Hematopoietic multipotent progenitor cell treated with erythropoietin and hydrocortisone succinate and interleukin-3 and kit ligand, for 17 days (in vitro differentiated cells): ENCODE data around the gene KIAA2012.

Source experiments
- DNase-seq: peaks from one replicate; pipeline ENCODE4 v3.0.0-alpha.2; 2015; ENCODE audit warnings: low spot score

The KIAA2012 gene

GRCh38 chr2:202152104-202152715 lies 79.2 kb downstream of the KIAA2012 start:
- no peak for DNase-seq

- no peak for DNase-seq
Measured at GRCh38 chr2:202154613-202155012, 81.6 kb downstream of the KIAA2012 start.

- DNase-seq: no peak
Measured at GRCh38 chr2:202157211-202157990, 84.3 kb downstream of the KIAA2012 start.

- no peak for DNase-seq
Measured at GRCh38 chr2:202158796-202159195, 85.7 kb downstream of the KIAA2012 start.

- DNase-seq: no peak
Measured at GRCh38 chr2:202161151-202161835, 88.2 kb downstream of the KIAA2012 start.

GRCh38 chr2:202164411-202164810 lies 91.4 kb downstream of the KIAA2012 start:
- no peak for DNase-seq

- no peak for DNase-seq
Measured at GRCh38 chr2:202165208-202165607, 92.2 kb downstream of the KIAA2012 start.

GRCh38 chr2:202165945-202166344 lies 92.9 kb downstream of the KIAA2012 start:
- DNase-seq: no peak

- DNase-seq: no peak
Measured at GRCh38 chr2:202169131-202169530, 96.1 kb downstream of the KIAA2012 start.

- no peak for DNase-seq
Measured at GRCh38 chr2:202169832-202170424, 96.9 kb downstream of the KIAA2012 start.

- no peak for DNase-seq
Measured at GRCh38 chr2:202171241-202171825, 98.3 kb downstream of the KIAA2012 start.

- DNase-seq: no peak
Measured at GRCh38 chr2:202172439-202173211, 99.6 kb downstream of the KIAA2012 start.

- peak; percentile 63 for DNase-seq
Measured at GRCh38 chr2:202178346-202178958, 105.4 kb downstream of the KIAA2012 start.

- no peak for DNase-seq
Measured at GRCh38 chr2:202184557-202184956, 111.5 kb downstream of the KIAA2012 start.

- DNase-seq: no peak
Measured at GRCh38 chr2:202185156-202185555, 112.1 kb downstream of the KIAA2012 start.

GRCh38 chr2:202186641-202187202 lies 113.7 kb downstream of the KIAA2012 start:
- no peak for DNase-seq

GRCh38 chr2:202187570-202187969 lies 114.5 kb downstream of the KIAA2012 start:
- no peak for DNase-seq

- no peak for DNase-seq
Measured at GRCh38 chr2:202193305-202193704, 120.2 kb downstream of the KIAA2012 start.

- DNase-seq: no peak
Measured at GRCh38 chr2:202193881-202194353, 120.9 kb downstream of the KIAA2012 start.

- no peak for DNase-seq
Measured at GRCh38 chr2:202194418-202194817, 121.4 kb downstream of the KIAA2012 start.

- DNase-seq: no peak
Measured at GRCh38 chr2:202196727-202197126, 123.7 kb downstream of the KIAA2012 start.
